IPS-18a (cell line): ENCODE data around the gene TET2.

Source experiments
- H3K27ac ChIP-seq: one replicate; pipeline ENCODE4 v1.5.1; 2013; ENCODE audit warnings: low read length
- H3K27me3 ChIP-seq: one replicate; pipeline ENCODE4 v1.6.1; 2013; ENCODE audit warnings: mild to moderate bottlenecking, low read length; ENCODE audit not compliant: control insufficient read depth, insufficient read depth
- H3K36me3 ChIP-seq: one replicate; pipeline ENCODE4 v1.6.1; 2013; ENCODE audit warnings: low read depth, low read length; ENCODE audit not compliant: control insufficient read depth
- H3K4me1 ChIP-seq: one replicate; pipeline ENCODE4 v1.6.1; 2013; ENCODE audit warnings: low read depth, low read length; ENCODE audit not compliant: control insufficient read depth
- H3K4me3 ChIP-seq: one replicate; pipeline ENCODE4 v1.5.1; 2013; ENCODE audit warnings: low read length
- H3K9ac ChIP-seq: one replicate; pipeline ENCODE4 v1.6.1; 2013; ENCODE audit warnings: mild to moderate bottlenecking, low read length, moderate library complexity
- H3K9me3 ChIP-seq: one replicate; pipeline ENCODE4 v1.6.1; 2013; ENCODE audit warnings: low read depth, low read length; ENCODE audit not compliant: control insufficient read depth

The TET2 gene

DNA sequence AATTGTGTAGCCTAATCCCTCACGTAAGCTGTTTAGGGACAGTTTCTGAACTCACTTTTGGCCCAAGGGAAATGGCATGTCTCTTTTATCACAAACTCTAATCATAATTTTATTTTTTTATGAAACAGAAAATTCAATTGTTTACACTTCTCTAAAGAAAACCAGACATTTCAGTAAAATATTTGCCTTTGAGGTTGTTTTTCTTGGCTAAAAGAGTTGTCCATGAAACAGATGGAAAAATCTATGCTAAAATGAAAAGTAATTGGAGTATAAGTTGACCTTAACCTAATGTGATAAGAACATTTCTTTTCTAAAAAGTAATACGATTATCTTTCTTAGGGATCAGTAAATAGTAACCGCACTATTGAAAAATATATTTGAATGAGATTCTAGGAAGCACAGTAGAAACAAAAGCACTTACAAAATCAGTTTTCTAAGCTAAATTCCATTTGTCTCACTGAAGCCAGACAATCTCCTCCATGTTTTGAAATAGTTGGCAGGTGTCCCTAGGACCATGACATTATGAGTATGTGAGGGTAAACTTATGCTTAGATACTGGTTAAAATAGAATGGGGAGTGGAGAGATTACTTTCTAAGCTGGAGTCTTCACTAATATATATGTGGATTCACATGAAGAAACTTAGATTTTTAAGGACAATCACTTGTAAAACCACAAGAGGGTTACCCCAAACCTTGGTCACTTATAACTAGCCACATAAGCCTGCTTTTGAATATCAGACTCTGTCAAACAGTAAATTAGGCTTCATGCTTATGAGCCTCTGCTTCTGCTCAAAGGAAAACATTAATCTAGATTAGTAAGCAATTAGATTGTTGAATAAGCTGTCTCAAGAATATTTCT lies 20.1 kb upstream of the TET2 start:
- Histone ChIP-seq H3K9ac (no peak overlapping the region), H3K4me3 (no peak overlapping the region), H3K9me3 (no peaks in the 10 kb centered on the region), H3K27me3 (no peaks in the 10 kb centered on the region), H3K4me1 (no peaks in the 10 kb centered on the region), H3K27ac (no peak overlapping the region), H3K36me3 (no peaks in the 10 kb centered on the region)

DNA sequence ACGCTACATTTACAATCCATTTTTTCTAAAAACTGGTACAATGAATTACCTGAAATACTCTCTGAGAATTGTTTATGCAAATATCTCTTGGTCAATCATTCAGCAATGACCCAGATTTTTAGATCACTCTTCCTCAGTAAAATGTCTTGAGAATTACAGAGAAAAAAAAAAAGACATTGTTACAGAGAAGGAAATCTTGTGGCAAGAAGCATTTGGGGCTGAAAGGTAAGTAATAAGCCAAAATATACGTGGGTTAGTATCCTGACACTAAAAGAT lies 19.6 kb upstream of the TET2 start:
- no peak overlapping the region for H3K4me3 ChIP-seq
- H3K36me3 ChIP-seq, result no peaks in the 10 kb centered on the region
- no peaks in the 10 kb centered on the region for H3K4me1 ChIP-seq
- H3K27me3 ChIP-seq, result no peaks in the 10 kb centered on the region
- no peaks in the 10 kb centered on the region for H3K9me3 ChIP-seq
- no peak overlapping the region for H3K27ac ChIP-seq
- H3K9ac ChIP-seq, result no peak overlapping the region

DNA sequence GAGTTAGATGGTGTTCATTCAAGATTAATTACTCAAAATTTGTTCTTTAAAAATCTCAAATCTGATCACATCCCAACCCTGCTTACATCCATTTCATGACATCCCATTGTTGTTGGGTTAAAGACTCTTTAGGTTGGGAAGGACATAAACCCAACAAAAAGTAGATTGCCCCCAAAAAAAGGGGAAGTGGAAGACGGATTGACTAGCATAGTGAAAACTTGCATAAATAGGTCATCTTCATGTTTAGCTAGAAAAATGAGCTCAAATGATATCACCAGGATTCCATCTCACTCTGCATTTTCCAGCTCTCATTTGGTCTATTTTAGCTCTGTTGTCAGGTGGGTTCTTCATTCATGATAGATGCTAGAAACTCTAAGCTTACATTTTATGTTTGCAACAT lies 18.5 kb upstream of the TET2 start:
- no peak overlapping the region for H3K27ac ChIP-seq
- H3K4me3 ChIP-seq, result no peak overlapping the region
- no peaks in the 10 kb centered on the region for H3K36me3 ChIP-seq
- H3K27me3 ChIP-seq, result no peaks in the 10 kb centered on the region
- H3K9ac ChIP-seq, result no peak overlapping the region
- H3K9me3 ChIP-seq, result no peaks in the 10 kb centered on the region
- no peaks in the 10 kb centered on the region for H3K4me1 ChIP-seq

DNA sequence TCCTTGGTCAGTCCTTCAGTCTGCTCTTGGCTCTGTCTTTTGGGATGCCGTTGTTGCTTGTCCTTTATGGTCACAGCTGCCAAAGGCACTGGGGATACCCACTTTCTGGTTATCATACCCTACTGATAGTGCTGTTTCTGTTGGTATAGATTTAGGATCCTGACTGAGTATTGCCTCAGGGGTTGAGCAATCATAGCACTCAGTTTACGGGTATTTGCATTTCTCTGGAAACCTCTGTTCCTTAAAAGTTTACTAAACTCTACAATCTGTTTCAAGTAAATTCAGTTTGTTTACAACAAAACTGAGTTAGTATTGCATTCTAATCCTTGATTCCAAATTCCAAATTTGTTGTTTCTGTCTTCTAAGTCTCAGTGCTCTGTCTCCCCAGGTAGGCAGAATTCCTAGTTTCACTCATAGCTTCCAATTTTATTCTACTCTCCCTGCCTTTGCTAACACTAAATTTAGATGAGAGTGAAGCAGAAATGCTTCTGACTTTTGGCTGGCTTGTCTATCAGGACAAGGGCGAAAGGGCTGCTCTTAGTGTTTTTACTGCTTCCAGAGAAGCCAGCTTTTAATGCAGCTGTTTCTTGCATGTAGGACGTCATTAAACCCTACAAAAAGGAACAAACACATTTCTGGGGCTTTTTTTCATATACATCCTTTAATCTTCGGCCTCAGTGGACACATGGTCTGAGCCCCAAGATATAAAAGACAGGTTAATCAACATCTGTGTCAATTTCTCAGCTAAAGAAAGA lies 17.2 kb upstream of the TET2 start:
- no peak overlapping the region for H3K4me3 ChIP-seq
- H3K27ac ChIP-seq, result no peak overlapping the region

DNA sequence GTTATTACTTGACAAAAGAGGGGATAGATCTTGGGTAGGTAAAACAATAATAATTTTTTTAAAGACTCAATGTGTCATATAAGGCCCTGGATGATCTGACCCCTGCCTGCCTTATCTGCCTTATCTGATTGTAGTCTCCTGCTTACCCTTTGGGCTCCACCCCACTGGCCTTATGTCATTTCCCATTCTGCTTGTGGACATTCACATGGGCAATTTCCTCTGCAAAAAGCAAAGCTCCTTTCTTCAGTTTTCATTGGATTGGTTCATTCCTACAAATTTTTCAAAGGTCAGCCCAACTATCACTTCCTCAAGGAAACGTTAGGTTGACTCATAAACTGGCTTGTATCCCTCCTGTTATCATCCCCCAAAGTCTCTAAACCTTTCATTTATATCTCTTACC lies 15.7 kb upstream of the TET2 start:
- H3K27ac ChIP-seq, result no peak overlapping the region
- no peaks in the 10 kb centered on the region for H3K9me3 ChIP-seq
- H3K36me3 ChIP-seq, result no peaks in the 10 kb centered on the region
- H3K4me1 ChIP-seq, result no peaks in the 10 kb centered on the region
- H3K27me3 ChIP-seq, result no peaks in the 10 kb centered on the region
- H3K9ac ChIP-seq, result no peak overlapping the region
- no peak overlapping the region for H3K4me3 ChIP-seq

More for the DNA sequence above, 17.2 kb upstream of the TET2 start:
- Histone ChIP-seq H3K9ac (no peak overlapping the region), H3K27me3 (no peaks in the 10 kb centered on the region), H3K36me3 (no peaks in the 10 kb centered on the region), H3K9me3 (no peaks in the 10 kb centered on the region), H3K4me1 (no peaks in the 10 kb centered on the region)

DNA sequence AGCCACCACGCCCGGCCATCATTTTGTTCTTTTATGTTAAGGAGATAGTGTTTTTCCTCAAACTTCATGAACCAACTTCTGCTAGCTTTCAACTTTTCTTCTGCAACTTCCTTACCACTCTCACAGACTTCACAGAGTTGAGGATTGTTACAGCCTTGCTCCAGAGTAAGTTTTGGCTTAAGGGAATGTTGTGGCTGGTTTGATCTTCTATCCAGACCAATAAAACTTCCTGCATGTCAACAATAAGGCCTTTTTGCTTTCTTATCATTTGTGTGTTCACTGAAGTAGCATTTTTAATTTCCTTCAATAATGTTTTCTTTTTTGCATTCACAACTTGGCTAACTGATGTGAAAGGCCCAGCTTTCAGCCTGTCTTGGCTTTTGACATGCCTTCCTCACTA lies 12.7 kb upstream of the TET2 start:
- Histone ChIP-seq H3K9me3 (no peaks in the 10 kb centered on the region), H3K4me1 (no peaks in the 10 kb centered on the region), H3K4me3 (no peak overlapping the region), H3K27ac (no peak overlapping the region), H3K9ac (no peak overlapping the region), H3K36me3 (no peaks in the 10 kb centered on the region), H3K27me3 (no peaks in the 10 kb centered on the region)

DNA sequence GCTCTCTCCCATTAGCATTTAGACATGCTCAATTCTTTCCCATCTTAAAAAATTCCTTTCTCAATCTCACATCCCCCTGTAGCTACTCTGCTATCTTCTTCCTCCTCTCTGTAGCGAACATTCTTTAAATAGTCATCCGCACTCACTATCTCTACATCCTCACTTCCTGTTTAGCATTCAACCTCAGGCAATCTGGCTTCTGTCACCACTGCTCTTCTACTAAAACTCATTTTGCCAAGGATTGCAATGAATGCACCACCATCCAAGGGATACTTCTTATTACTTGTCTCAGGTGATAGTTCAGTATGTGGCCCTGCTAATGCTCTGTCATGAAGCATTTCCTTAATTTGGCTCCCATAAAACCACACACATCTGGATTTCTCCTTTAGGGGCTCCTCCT lies 10.9 kb upstream of the TET2 start:
- Histone ChIP-seq H3K27me3 (no peaks in the 10 kb centered on the region), H3K9ac (no peak overlapping the region), H3K27ac (no peak overlapping the region), H3K4me1 (no peaks in the 10 kb centered on the region), H3K4me3 (no peak overlapping the region), H3K36me3 (no peaks in the 10 kb centered on the region), H3K9me3 (no peaks in the 10 kb centered on the region)

DNA sequence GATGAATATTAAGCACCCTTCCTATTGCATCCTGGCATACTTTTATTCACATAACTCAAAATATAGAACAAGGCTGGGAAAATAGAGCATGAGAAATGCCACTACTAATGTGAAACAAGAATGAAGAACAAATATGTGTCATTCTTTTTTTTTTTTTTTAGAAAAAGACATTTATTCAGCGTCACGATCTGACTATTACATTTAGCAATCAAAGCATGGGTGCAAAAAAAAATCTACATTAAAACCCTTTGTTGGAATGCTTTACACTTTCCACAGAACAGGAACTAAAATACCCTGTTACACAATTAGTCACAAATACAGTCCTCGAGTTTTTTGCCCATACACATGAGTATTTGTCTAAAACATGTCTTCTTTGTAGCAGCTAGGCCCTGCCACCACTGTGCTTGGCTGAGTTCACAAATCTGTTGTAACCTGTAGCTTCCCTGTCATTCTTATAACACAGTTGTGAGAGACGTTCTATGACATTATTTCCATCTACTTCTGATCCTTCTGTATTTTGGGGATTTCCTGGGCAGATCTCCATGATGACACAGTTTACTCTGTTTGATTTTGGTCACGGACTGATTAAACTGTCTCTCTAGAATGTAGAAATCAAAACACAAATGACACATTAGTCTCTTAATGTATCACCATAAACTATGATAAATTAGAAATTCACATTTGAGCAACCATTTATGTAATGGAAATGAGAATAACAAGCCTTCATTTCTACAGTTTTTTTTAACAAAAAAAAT lies 9.4 kb upstream of the TET2 start:
- no peak overlapping the region for H3K4me3 ChIP-seq
- no peaks in the 10 kb centered on the region for H3K4me1 ChIP-seq
- H3K27me3 ChIP-seq, result peaks cover 14% of the 10 kb centered on the region
- H3K9ac ChIP-seq, result no peak overlapping the region
- no peaks in the 10 kb centered on the region for H3K9me3 ChIP-seq
- H3K36me3 ChIP-seq, result no peaks in the 10 kb centered on the region
- H3K27ac ChIP-seq, result no peak overlapping the region

DNA sequence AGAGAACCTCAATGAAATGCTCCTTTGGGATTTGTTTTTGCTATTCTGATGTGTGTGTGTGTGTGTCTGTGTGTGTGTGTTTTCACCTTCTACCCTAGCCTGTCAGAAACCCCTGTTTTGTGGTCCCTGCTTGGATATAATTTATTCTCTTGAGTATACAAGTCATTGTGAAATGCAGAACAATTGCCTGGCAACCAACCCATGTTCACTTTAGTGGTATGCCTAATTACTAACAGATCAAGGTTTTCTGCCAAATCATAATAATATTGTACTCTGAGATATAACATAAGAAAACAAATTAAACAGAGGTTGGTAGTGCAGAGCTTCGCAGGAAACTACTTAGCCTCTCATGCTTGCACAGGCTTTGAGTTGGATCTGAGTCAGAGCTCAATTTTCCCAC lies 7.0 kb upstream of the TET2 start:
- no peak overlapping the region for H3K4me3 ChIP-seq
- no peak overlapping the region for H3K27ac ChIP-seq
- peaks cover 37% of the 10 kb centered on the region for H3K27me3 ChIP-seq
- no peaks in the 10 kb centered on the region for H3K36me3 ChIP-seq
- H3K9ac ChIP-seq, result no peak overlapping the region
- no peaks in the 10 kb centered on the region for H3K4me1 ChIP-seq
- H3K9me3 ChIP-seq, result no peaks in the 10 kb centered on the region

DNA sequence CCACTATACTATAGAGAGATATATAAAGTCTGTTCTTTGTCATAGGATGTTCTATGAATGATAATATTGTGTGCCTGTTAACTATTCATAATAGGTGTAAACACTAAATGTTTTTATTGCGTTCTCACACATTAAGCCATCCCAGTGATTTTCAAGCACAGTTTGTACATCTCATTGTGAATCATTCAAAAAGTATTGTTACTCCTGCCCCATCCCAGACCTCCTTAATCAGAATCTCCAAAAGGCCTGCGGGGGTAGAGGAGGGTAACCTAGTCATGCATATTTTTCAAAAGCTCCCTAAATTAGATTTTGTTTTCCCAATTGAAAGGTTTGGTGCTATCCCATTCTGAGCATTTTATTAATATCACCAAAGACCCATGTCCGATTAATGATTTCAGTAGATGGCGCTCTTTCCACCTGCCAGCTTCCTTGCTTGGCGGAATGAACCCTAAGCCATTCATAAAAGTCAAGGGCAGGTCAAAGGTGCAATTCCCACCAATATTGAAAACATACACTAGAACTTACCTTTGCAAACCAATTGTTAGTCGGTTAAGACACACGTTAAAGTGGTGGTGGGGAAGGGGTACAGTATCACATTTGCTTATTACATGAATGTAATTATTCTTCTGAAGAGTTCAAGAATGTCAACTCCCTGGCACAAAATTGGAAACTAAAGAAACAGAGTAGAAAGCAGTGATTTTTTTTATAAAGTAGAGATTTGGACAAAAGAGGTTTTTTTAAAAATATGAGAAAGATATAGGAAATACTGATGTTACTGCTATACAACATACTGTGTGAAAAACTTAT lies 5.8 kb upstream of the TET2 start:
- no peaks in the 10 kb centered on the region for H3K36me3 ChIP-seq
- H3K4me3 ChIP-seq, result no peak overlapping the region
- H3K9me3 ChIP-seq, result no peaks in the 10 kb centered on the region
- peaks cover 4% of the 10 kb centered on the region for H3K4me1 ChIP-seq
- H3K27me3 ChIP-seq, result peaks cover 50% of the 10 kb centered on the region
- no peak overlapping the region for H3K9ac ChIP-seq
- H3K27ac ChIP-seq, result no peak overlapping the region
